NCI-H524 treated with DMSO at 0.1 percent for 48 hours (cell line): ENCODE data around the gene GRSF1.
"Not testable (repeated sequence)": the region's sequence is repeated elsewhere in the genome, so short reads cannot be mapped to it uniquely, and the experiment has no call there.

Source experiments
- DNase-seq: peaks from one replicate; lab custom pipeline; 2025; lab: John Stamatoyannopoulos, UW

GRSF1 gene

DNA sequence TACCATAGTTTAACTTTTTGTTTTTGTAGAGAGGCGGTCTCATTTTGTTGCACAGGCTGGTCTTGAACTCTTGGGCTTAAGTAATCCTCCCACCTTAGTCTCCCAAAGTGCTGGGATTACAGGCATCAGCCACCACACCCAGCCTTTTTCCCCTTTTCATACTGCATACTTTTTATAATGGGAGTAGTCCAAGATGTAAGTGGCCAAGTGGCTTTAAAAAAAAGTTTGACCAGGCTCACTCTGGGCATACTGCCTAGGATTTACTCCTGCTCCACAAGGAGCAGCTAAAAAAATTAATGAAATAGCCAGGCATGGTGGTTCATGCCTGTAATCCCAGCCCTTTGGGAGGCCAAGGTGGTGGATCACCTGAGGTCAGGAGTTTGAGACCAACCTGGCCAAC lies 6.0 kb downstream of the GRSF1 start:
- no peak for DNase-seq

GRCh38 chr4:70831293-70831692 lies 8.4 kb downstream of the GRSF1 start:
- DNase-seq, result no peak

DNA sequence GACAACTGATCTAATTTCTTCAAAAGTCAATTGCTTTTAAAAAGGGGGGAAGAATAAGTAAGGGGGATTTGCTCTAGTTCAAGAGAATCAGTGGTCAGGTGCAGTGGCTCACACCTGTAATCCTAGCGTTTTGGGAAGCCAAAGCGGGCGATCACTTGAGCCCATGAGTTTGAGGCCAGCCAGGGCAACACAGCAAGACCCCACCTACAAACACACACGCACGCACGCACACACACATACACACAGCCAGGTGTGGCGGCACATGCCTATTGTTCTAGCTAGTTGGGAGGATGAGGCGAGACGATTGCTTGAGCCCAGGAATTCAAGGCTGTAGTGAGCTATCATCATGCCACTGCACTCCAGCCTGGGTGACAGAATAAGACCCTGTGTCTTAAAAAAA lies 9.6 kb downstream of the GRSF1 start:
- DNase-seq, result no peak

GRCh38 chr4:70829492-70829891 lies 10.2 kb downstream of the GRSF1 start:
- DNase-seq, result no peak

- DNase-seq, result no peak
Observed at GRCh38 chr4:70829015-70829414, 10.7 kb downstream of the GRSF1 start.

- DNase-seq, result no peak
Observed at GRCh38 chr4:70818921-70819320, 20.8 kb downstream of the GRSF1 start.

GRCh38 chr4:70818173-70818855 lies 21.4 kb downstream of the GRSF1 start:
- DNase-seq, result no peak

DNA sequence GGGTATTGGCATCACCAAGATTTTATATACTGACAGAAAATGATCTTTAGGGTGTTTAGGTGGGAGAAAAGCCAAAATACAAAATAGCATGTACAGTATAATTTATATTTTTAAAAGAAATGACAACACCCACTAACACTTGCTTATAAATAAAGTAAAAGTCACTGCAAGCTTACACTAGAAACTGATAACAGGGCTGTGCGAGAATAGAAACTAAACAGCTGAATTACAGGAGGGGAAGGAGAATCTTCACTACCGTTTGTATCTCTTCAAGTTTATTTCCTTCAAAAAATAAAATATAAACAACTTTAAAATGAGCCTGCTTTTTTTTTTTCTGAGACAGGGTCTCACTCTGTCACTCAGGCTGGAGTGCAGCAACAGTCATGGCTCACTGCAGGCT lies 22.8 kb downstream of the GRSF1 start:
- no peak for DNase-seq

- DNase-seq, result no peak
Observed at GRCh38 chr4:70815370-70815769, 24.3 kb downstream of the GRSF1 start.

DNA sequence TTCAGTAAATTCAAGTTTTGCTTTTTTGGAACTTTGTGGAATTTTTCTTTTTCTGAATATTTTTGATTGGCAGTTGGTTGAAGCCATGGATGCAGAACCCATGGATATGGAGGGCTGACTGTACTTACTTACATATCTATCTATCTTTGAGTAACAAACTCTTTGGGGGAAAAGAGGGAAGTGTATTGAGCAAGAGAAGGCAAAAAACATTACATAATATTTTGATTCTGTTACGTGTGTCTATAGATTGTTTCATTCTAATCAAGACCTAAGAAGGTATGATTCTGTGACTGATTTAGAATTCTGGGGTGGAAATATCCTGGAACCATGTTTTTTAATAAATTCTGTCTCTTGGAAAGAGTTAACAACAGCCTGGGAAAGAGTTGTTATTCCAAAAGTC lies 31.5 kb downstream of the GRSF1 start:
- DNase-seq, result no peak

GRCh38 chr4:70802928-70803580 lies 36.6 kb downstream of the GRSF1 start:
- DNase-seq, result no peak

DNA sequence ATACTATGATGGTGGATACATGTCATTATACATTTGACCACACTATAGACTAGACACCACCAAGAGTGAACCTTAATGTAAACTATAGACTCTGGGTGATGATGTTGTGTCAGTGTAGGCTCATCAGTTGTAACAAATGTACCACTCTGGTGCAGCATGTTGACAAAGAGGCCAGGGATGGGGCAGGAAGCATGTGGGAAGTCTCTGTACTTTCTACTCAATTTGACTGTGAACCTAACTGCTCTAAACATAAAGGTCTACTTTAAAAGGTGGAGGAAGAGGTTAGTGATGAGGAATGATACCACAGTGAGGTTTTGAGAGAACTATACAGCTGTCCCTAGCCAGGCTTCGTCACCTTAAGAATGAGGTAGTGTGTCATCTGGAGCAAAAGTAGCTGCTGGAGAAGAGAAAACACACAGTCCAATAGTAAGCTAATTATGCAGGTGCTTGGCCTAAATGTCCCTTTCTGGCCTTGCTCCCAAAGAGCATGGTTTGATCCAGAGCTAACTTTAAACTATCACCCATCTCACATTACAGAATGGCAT lies 38.4 kb downstream of the GRSF1 start:
- no peak for DNase-seq

- DNase-seq, result no peak
Observed at GRCh38 chr4:70793626-70794025, 46.1 kb downstream of the GRSF1 start.

DNA sequence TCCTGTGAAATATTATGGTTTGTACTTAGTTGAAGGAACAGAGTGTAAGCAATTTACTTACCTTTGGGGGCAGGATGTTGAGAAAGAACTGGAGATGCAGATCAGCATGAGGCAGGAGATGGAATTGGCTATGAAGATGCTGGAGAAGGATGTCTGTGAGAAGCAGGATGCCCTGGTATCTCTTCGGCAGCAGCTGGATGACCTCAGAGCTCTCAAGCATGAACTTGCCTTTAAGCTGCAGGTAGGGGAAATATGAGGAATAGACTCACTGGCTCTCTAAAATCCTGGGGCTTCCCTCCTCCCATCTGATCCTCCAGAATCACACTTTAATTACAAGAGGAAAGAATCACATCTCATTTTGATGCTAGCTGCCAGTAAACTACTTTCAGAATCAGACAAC lies 51.0 kb downstream of the GRSF1 start:
- DNase-seq, result no peak

- no peak for DNase-seq
Observed at GRCh38 chr4:70787496-70787895, 52.2 kb downstream of the GRSF1 start.

GRCh38 chr4:70783096-70783495 lies 56.6 kb downstream of the GRSF1 start:
- DNase-seq, result no peak

- no peak for DNase-seq
Observed at GRCh38 chr4:70778888-70779422, 60.7 kb downstream of the GRSF1 start.

DNA sequence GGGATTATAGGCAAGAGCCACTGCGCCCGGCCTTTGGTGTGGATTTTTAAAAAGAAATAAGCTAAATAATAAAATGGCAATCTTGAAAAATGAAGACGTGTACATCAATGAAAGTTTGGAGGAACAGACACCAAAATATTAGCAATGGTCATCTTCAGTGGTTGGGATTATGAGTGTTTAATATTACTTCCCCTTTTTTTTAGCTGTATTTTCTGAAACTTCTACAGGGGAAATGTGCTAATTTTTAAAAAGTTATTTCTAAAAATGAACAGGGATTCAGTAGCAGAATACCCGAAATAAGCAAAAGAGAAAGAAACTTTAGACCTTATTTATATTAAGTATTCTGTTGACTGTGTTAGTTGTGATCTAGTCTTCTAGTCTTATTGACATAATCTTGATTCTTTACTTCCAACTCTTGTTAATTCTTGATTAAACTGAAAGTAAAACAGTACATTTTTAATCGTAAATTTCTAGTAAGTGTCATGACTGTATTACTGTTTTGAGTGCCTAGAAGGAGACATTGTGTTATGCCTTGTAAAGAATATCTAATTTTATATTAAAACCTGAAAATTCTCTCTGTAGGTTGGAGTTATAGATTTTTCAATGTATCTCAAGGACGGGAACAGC lies 66.6 kb downstream of the GRSF1 start:
- DNase-seq, result no peak

GRCh38 chr4:70769396-70769795 lies 70.3 kb downstream of the GRSF1 start:
- DNase-seq, result not testable (repeated sequence)

DNA sequence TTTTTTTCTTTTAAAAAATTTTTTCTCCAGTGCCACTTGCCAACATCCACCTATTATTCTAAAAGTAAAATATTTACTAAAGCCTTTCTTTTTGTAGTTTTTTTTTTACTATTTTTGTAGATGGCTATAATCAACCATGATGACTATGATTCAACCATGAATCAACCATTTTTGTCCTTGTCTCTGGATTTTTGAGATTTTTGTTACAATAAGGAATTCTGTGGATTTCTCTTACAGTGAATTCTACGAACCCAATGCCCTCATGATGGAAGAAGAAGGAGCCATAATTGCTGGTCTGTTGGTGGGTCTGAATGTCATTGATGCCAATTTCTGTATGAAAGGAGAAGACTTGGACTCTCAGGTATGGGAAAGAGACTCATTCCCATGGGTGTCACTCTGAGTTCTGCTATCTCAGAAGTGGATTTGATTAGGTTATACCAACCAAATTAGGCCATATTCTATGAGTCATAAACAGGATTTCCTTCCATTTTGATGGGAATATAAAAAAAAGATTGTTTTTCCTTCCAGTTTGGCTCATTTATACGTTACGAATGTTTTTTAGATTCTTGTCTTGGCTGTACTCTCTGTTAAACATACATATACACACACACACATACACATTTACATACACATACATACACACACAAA lies 71.3 kb downstream of the GRSF1 start:
- DNase-seq, result no peak
